Panc1 (cell line): Measurements from ENCODE around the gene CLMP. TPM values are rescaled to one million over a fixed set of nuclear protein-coding genes. Genes with fewer than 3 reads are reported as not detected.

Source experiments
- ATAC-seq: fragments of 200-7000 bp; cut with Tn5 transposase; 2 replicates; pipeline ENCODE4 v1.9.1; 2020; ENCODE audit warnings: mild to moderate bottlenecking, moderate library complexity
- BruUV-seq: library from RNA; stranded (reverse); fragments of 400-500 nt; replicated peaks from 2 replicates; lab custom pipeline; 2021; lab: Mats Ljungman, UMichigan
- CTCF ChIA-PET: fragments of 300-600 bp; sonication (Branson Sonifier 250); formaldehyde crosslinking; loops from one replicate; lab custom pipeline; 2022; ENCODE audit warnings: antibody characterized with exemption; lab: Charles Lee
- POLR2A ChIA-PET: fragments of 300-600 bp; sonication (Branson Sonifier 250); formaldehyde crosslinking; loops from one replicate; lab custom pipeline; 2022; ENCODE audit warnings: antibody characterized with exemption; lab: Charles Lee
- DNase-seq: peaks from one replicate; pipeline ENCODE4 v3.0.0-alpha.2; 2010; ENCODE audit warnings: low read depth, low spot score
- H3K27ac ChIP-seq: 2 replicates; pipeline ENCODE4 v1.5.1; 2011; ENCODE audit warnings: mild to moderate bottlenecking, low read length, inconsistent platforms
- H3K27me3 ChIP-seq: fragments of 200-500 bp; sonication (Bioruptor generic); 2 replicates; pipeline ENCODE4 v1.6.0; 2014; ENCODE audit warnings: low read length, inconsistent platforms; ENCODE audit not compliant: control insufficient read depth, insufficient read depth
- H3K36me3 ChIP-seq: fragments of 200-500 bp; sonication (Bioruptor generic); 2 replicates; pipeline ENCODE4 v1.5.1; 2014; ENCODE audit warnings: inconsistent platforms, mild to moderate bottlenecking, low read length, moderate library complexity; ENCODE audit not compliant: control insufficient read depth, insufficient read depth
- H3K4me1 ChIP-seq: 2 replicates; pipeline ENCODE4 v1.5.1; 2011; ENCODE audit warnings: inconsistent platforms, mild to moderate bottlenecking, low read length, moderate library complexity; ENCODE audit not compliant: control insufficient read depth, insufficient read depth
- H3K4me3 ChIP-seq, 2 experiments: 2 replicates each; pipeline ENCODE4 v1.5.1; 2011 to 2012; ENCODE audit warnings: low read depth in 2 of 2, low read length in 2 of 2, mild to moderate bottlenecking in 2 of 2, inconsistent platforms in 1 of 2, moderate library complexity in 1 of 2
- H3K9me3 ChIP-seq: fragments of 200-500 bp; sonication (Bioruptor generic); 2 replicates; pipeline ENCODE4 v1.5.1; 2014; ENCODE audit warnings: low read depth, mild to moderate bottlenecking, inconsistent platforms, low read length, moderate library complexity; ENCODE audit not compliant: control insufficient read depth, insufficient read depth
- CTCF ChIP-seq: fragments of 450-650 bp; IDR thresholded peaks from 2 replicates; pipeline ENCODE4 v1.5.1; 2017; ENCODE audit warnings: mild to moderate bottlenecking
- POLR2AphosphoS5 ChIP-seq: IDR thresholded peaks from 2 replicates; pipeline ENCODE4 v1.6.1; 2012; ENCODE audit warnings: mild to moderate bottlenecking, low read depth, low read length, moderate library complexity
- REST ChIP-seq, 2 experiments: IDR thresholded peaks; 2 replicates each; pipeline ENCODE4 v1.6.1; 2011 to 2012; ENCODE audit warnings: low read depth in 2 of 2, control low read depth in 1 of 2, low read length in 1 of 2, mild to moderate bottlenecking in 1 of 2, moderate library complexity in 1 of 2; ENCODE audit not compliant: insufficient read depth in 1 of 2
- SIN3A ChIP-seq: IDR thresholded peaks from 2 replicates; pipeline ENCODE4 v1.6.1; 2012; ENCODE audit warnings: low read depth, mild to moderate bottlenecking, low read length, moderate library complexity, borderline replicate concordance; ENCODE audit not compliant: insufficient read depth
- TCF7L2 ChIP-seq: IDR thresholded peaks from 2 replicates; pipeline ENCODE4 v1.6.1; 2011; ENCODE audit warnings: mild to moderate bottlenecking, low read depth, low read length, inconsistent platforms
- in situ Hi-C: cut with HindIII; loops from 2 replicates; pipeline ENCODE4 v1.10.0; 2016; ENCODE audit warnings: low sequenced_read_pairs, low pct_unique_long_range_greater_than_20kb
- intact Hi-C: fragments of 100-400 bp; cut with micrococcal nuclease; formaldehyde crosslinking; loops from one replicate; pipeline ENCODE4 v1.10.0; 2022; ENCODE audit not compliant: unreplicated experiment
- total RNA-seq: library from RNA; stranded (reverse); gene quantifications from one replicate; pipeline ENCODE4 v1.2.1, GENCODE V29; 2021; ENCODE audit not compliant: unreplicated experiment

CLMP gene
- total RNA-seq, 1 experiment from 2014 or later, result 1.5 TPM

- intact Hi-C loops, result no loop called here
- in situ Hi-C loops, result loop anchor here (5.0 kb wide), 1 partner anchor 72 kb away; no protein-coding TSS in a partner anchor
- ChIA-PET CTCF (no interaction called here), POLR2A (interaction anchor here (0.5 kb wide), 1 partner anchor 1829 kb away, joined by 10 read pairs; no protein-coding TSS in a partner anchor)
- no peaks in the 10 kb centered on the region for H3K4me1 ChIP-seq
- no peak overlapping the region for H3K27ac ChIP-seq
- TF ChIP-seq TCF7L2 (no peak), REST (IDR thresholded peaks at IDR 0.05; ENCODE audit: insufficient read depth in 1 of 2, low read depth in 2 of 2, low read length in 1 of 2) (no peak), POLR2AphosphoS5 (no peak), SIN3A (no peak), CTCF (no peak)
- H3K27me3 ChIP-seq, result no peaks in the 10 kb centered on the region
- no peak overlapping the region for H3K4me3 ChIP-seq
- no peak for DNase-seq
- no TSS peak for BruUV-seq
- no peaks in the 10 kb centered on the region for H3K9me3 ChIP-seq
- H3K36me3 ChIP-seq, result no peaks in the 10 kb centered on the region
- no peak for ATAC-seq
These were observed 25.2 kb downstream of the CLMP start for GRCh38 chr11:123169821-123170220.

GRCh38 chr11:123168955-123169484 is 26.0 kb downstream of the CLMP start:
- ATAC-seq (no peak), DNase-seq (no peak)
- in situ Hi-C loops, result loop anchor here (5.0 kb wide), 1 partner anchor 73 kb away; no protein-coding TSS in a partner anchor
- H3K27me3 ChIP-seq, result no peaks in the 10 kb centered on the region
- POLR2A ChIA-PET, result interaction anchor here (0.5 kb wide), 1 partner anchor 1828 kb away, joined by 10 read pairs; no protein-coding TSS in a partner anchor
- intact Hi-C loops, result no loop called here
- H3K4me1 ChIP-seq, result no peaks in the 10 kb centered on the region
- H3K9me3 ChIP-seq, result no peaks in the 10 kb centered on the region
- no peaks in the 10 kb centered on the region for H3K36me3 ChIP-seq
- H3K4me3 ChIP-seq, result no peak overlapping the region
- no peak overlapping the region for H3K27ac ChIP-seq
- TF ChIP-seq CTCF, result no peak
- TF ChIP-seq REST (IDR thresholded peaks at IDR 0.05; ENCODE audit: insufficient read depth in 1 of 2, low read depth in 2 of 2, low read length in 1 of 2), result no peak
- no peak for TF ChIP-seq SIN3A
- no peak for TF ChIP-seq POLR2AphosphoS5
- TF ChIP-seq TCF7L2, result no peak
- no TSS peak for BruUV-seq
- CTCF ChIA-PET, result no interaction called here
